ENCODE data around the gene RNF150.
"Not testable (repeated sequence)": the region's sequence is repeated elsewhere in the genome, so short reads cannot be mapped to it uniquely, and the experiment has no call there.

RNF150 gene

GRCh38 chr4:141075553-141075952 lies 57.7 kb downstream of the RNF150 start:
- no peak for DNase-seq (ENCODE audit: low read depth)

- no peak for DNase-seq (ENCODE audit: low read depth)
These were observed 59.0 kb downstream of the RNF150 start for GRCh38 chr4:141074098-141074878.

GRCh38 chr4:141066690-141067089 lies 66.6 kb downstream of the RNF150 start:
- DNase-seq (ENCODE audit: low read depth), result no peak

GRCh38 chr4:141065872-141066271 lies 67.4 kb downstream of the RNF150 start:
- DNase-seq (ENCODE audit: low read depth), result no peak

GRCh38 chr4:141062651-141063050 lies 70.6 kb downstream of the RNF150 start:
- no peak for DNase-seq (ENCODE audit: low read depth)

GRCh38 chr4:141058591-141059512 lies 74.4 kb downstream of the RNF150 start:
- no peak for DNase-seq (ENCODE audit: low read depth)

- no peak for DNase-seq (ENCODE audit: low read depth)
These were observed 75.7 kb downstream of the RNF150 start for GRCh38 chr4:141057582-141057981.

GRCh38 chr4:141056473-141056872 lies 76.8 kb downstream of the RNF150 start:
- no peak for DNase-seq (ENCODE audit: low read depth)

GRCh38 chr4:141054446-141054845 lies 78.8 kb downstream of the RNF150 start:
- DNase-seq (ENCODE audit: low read depth), result no peak

GRCh38 chr4:141050999-141051398 lies 82.3 kb downstream of the RNF150 start:
- DNase-seq (ENCODE audit: low read depth), result not testable (repeated sequence)

- DNase-seq (ENCODE audit: low read depth), result no peak
These were observed 85.9 kb downstream of the RNF150 start for GRCh38 chr4:141047228-141047884.

- no peak for DNase-seq (ENCODE audit: low read depth)
These were observed 87.0 kb downstream of the RNF150 start for GRCh38 chr4:141046255-141046654.

GRCh38 chr4:141045848-141046247 lies 87.4 kb downstream of the RNF150 start:
- DNase-seq (ENCODE audit: low read depth), result no peak

- DNase-seq (ENCODE audit: low read depth), result no peak
These were observed 92.2 kb downstream of the RNF150 start for GRCh38 chr4:141041021-141041476.

GRCh38 chr4:141039156-141039555 lies 94.1 kb downstream of the RNF150 start:
- no peak for DNase-seq (ENCODE audit: low read depth)

GRCh38 chr4:141038428-141038827 lies 94.8 kb downstream of the RNF150 start:
- no peak for DNase-seq (ENCODE audit: low read depth)

- DNase-seq (ENCODE audit: low read depth), result no peak
These were observed 95.8 kb downstream of the RNF150 start for GRCh38 chr4:141037446-141037845.

- no peak for DNase-seq (ENCODE audit: low read depth)
These were observed 96.5 kb downstream of the RNF150 start for GRCh38 chr4:141036786-141037185.

GRCh38 chr4:141035920-141036319 lies 97.3 kb downstream of the RNF150 start:
- no peak for DNase-seq (ENCODE audit: low read depth)

GRCh38 chr4:141028024-141028529 lies 105.2 kb downstream of the RNF150 start:
- no peak for DNase-seq (ENCODE audit: low read depth)

GRCh38 chr4:141027421-141027820 lies 105.8 kb downstream of the RNF150 start:
- DNase-seq (ENCODE audit: low read depth), result no peak

- no peak for DNase-seq (ENCODE audit: low read depth)
These were observed 106.4 kb downstream of the RNF150 start for GRCh38 chr4:141026900-141027299.
